ENCODE results near the gene SRA1.
A peak's percentile ranks its signal among the peaks of the same experiment; 100 is the strongest.
"Not testable (repeated sequence)": the region's sequence is repeated elsewhere in the genome, so short reads cannot be mapped to it uniquely, and the experiment has no call there.

Gene SRA1

DNA sequence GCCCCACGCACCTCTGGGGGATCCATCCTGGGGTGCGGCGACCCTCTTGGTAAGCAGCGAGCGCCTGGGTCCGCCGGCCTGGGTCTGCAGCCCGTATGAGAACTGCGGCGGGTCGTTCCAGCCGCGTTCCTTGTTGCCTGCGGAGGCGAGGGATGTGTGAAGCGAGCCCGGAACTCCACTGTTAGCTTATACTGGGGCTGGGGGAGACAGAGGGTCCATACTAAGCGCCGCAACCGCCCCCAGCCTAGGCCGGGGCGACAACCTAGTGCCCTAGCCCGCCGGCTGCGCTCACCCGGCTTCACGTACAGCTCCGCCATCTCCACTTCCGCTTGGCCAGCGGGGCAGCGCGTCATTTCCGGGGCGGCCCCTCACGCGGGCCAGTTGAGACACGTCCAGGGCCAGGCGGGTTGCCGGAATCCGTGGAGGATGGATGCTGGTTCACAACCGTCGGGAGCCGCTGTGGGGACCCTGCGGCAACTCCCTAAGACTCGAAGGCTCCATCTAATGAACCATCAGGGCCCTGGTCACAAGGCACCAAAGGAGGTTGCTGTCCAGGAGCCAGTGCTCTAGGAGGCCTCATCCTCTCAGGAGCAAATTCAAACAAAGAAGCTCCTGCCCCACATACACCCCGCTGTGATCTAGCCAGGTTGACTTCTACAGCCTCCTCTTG is at the start of gene SRA1:
Gene SRA1 (minus strand): TSS at position 338 of the 670 bp plus-strand sequence. CDS start 21 bp downstream, at position 317.
- DNase-seq (ENCODE audit: low read depth in 2 of 2): peak; percentile 90 to 92
- peak within 1 kb of the TSS; percentile 81 to 86 for H3K4me3 ChIP-seq (replicated peaks in 1 of 2; ENCODE audit: low read depth in 2 of 2, low read length in 2 of 2)
- TF ChIP-seq CTCF (IDR thresholded peaks at IDR 0.05; ENCODE audit: low read depth, low read length): peak; percentile 9

DNA sequence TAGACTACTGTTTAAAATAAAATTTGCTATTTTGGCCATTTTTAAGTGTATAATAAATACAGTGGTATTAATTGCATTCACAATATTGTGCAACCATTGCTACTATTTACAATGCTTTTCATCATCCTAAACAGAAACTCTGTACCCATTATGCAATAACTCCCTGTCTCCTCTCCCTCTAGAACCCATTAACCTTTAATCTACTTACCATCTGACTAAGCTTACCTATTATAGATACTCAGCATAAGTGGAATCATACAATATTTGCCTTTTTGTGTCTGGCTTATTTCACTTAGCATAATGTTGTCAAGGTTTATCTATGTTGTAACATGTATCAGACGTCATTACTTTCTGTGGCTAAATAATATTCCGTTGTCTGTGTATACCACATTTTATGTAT is 49.8 kb upstream of the SRA1 start:
- no peak for DNase-seq (ENCODE audit: low read depth in 2 of 2)
- H3K4me3 ChIP-seq (replicated peaks in 1 of 2; ENCODE audit: low read depth in 2 of 2, low read length in 2 of 2): no peak overlapping the region
- TF ChIP-seq CTCF (IDR thresholded peaks at IDR 0.05; ENCODE audit: low read depth, low read length): no peak

GRCh38 chr5:140605879-140606278 is 48.6 kb upstream of the SRA1 start:
- TF ChIP-seq CTCF (IDR thresholded peaks at IDR 0.05; ENCODE audit: low read depth, low read length): no peak
- DNase-seq (ENCODE audit: low read depth in 2 of 2): no peak
- H3K4me3 ChIP-seq (replicated peaks in 1 of 2; ENCODE audit: low read depth in 2 of 2, low read length in 2 of 2): no peak overlapping the region

- DNase-seq (ENCODE audit: low read depth in 2 of 2): no peak
- no peak overlapping the region for H3K4me3 ChIP-seq (replicated peaks in 1 of 2; ENCODE audit: low read depth in 2 of 2, low read length in 2 of 2)
- no peak for TF ChIP-seq CTCF (IDR thresholded peaks at IDR 0.05; ENCODE audit: low read depth, low read length)
Measured at GRCh38 chr5:140603734-140604133, 46.5 kb upstream of the SRA1 start.

DNA sequence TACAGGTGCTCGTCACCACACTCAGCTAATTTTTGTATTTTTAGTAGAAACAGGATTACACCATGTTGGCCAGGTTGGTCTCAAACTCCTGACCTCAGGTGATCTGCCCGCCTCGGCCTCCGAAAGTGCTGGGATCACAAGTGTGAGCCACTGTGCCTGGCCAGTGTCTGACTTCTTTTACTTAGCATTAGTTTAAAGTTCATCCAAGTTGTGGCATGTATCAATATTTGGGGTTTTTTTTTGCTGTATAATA is 46.1 kb upstream of the SRA1 start:
- not testable (repeated sequence) for H3K4me3 ChIP-seq (replicated peaks in 1 of 2; ENCODE audit: low read depth in 2 of 2, low read length in 2 of 2); DNase-seq (ENCODE audit: low read depth in 2 of 2)

GRCh38 chr5:140602147-140602546 is 44.9 kb upstream of the SRA1 start:
- H3K4me3 ChIP-seq (replicated peaks in 1 of 2; ENCODE audit: low read depth in 2 of 2, low read length in 2 of 2): no peak overlapping the region
- TF ChIP-seq CTCF (IDR thresholded peaks at IDR 0.05; ENCODE audit: low read depth, low read length): no peak
- no peak for DNase-seq (ENCODE audit: low read depth in 2 of 2)

DNA sequence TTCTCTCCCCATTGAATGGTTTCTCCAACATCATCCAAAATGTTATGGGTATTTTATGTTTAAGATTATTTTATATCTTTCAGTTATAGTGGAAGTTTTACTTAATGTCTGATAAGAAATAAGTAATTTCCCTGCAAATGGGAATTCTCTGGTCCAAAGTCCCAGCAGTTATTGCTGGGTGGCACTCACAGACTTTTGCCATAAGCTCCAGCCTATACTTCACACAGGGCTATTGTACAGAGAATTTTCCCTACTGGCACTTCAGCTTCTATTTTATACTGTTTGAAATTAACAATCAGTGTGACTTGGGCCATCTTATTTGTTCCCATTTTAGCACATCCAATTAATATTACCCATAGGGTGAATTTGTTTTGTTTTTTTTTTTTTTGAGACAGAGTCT is 42.8 kb upstream of the SRA1 start:
- no peak overlapping the region for H3K4me3 ChIP-seq (replicated peaks in 1 of 2; ENCODE audit: low read depth in 2 of 2, low read length in 2 of 2)
- DNase-seq (ENCODE audit: low read depth in 2 of 2): no peak

More for the DNA sequence above, 42.8 kb upstream of the SRA1 start:
- TF ChIP-seq CTCF (IDR thresholded peaks at IDR 0.05; ENCODE audit: low read depth, low read length): no peak

Data from cardiac fibroblast (primary cell).